Measurements from ENCODE around the gene TMEM19.

Gene TMEM19

DNA sequence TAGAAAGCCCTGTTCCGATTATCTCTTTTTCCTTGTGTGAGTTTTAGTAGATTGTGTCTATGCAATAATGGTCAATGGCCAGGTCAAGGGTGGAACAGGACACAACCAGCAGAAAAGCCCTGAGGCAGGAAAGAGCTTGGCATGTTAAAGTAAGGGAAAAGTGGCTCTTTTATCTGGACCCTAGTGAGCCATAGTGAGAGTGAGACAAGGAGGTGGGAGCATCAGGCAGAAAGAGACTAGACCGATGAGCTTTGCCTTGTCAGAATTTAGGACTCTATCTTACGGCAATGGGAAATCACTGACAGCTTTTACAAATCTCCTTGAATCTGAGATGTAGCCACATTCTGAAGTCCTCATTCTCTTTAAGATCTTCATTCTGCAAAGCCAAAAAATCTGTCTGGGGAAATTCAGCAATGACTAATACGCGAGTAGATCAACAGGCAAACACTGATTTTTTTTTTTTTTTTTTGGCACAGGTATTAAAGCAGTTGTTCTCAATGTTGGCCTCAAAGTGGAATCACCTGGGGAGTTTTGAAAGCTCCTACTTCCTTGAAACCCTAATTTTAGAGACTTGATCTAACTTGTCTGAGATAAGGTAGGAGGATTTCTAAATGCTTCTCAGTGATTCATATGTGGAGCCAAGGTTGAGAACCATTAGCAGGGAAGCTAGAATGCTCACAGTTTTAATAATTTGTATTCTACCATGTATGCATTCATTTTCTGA, 33.9 kb downstream of the TMEM19 start:
- no peak for DNase-seq (ENCODE audit: low read depth)

DNA sequence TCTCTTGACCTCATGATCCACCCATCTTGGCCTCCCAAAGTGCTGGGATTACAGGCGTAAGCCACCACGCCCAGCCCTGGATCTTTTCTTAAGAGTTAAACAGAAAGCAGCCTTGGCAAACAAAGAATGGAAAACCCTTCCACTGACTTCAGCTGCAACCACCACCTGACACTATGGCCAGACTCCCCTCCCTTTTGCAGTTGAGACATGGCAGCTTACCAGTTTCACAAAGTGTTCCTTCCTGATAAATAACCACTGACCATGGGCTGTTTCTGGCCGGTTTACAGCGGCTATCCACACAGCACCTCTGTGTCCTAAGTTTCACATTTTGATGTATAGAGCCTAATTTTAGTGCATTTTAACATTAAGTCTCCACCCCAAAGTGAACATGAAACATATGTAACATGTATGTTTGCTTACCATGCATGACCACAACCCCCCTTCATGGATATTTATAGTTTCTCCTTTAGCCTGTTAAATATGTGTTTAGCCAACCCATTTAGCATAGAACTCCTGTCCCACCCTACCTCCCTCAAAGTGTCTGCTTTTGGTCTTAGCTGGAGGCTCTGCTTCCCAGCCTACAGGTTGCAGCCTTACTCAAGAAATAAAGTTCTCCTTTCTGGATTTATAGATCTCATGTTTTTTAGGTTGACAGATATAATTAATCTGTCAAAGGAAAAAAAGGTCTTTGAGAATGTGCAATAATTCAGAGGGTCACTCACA, 36.1 kb downstream of the TMEM19 start:
- DNase-seq (ENCODE audit: low read depth): no peak

DNA sequence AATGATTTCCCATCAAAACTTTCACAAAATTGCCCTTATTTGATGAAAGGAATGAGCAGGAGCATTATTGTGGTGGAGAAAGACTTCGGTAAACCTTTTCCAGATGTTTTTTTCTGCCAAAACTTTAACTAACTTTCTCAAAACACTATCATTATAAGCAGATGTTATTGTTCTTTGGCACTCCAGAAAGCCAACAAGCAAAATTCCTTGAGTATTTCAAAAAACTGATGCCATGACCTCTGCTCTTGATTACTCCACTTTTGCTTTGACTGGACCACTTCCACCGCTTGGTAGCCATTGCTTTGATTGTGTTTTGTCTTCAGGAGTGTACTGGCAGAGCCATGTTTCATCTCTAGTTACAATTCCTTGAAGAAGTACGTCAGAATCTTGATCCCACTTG, 39.1 kb downstream of the TMEM19 start:
- DNase-seq (ENCODE audit: low read depth): no peak

DNA sequence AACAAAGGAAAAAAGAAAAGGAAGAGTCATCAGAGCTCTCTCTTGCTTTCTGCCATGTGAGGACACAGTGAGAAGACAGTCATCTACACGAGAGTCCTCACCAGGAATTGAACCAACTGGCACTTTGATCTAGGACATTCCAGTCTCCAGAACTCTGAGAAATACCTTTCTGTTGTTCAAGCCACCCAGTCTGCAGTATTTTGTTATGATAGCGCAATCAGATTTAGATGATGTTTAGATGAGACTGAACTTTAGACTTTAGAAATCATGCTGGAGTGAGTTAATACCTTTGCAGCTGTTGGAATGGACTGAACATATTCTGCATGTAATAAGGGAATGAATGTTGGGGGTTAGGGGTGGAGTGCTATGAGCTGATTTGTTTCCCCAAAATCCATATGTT, 40.7 kb downstream of the TMEM19 start:
- no peak for DNase-seq (ENCODE audit: low read depth)

DNA sequence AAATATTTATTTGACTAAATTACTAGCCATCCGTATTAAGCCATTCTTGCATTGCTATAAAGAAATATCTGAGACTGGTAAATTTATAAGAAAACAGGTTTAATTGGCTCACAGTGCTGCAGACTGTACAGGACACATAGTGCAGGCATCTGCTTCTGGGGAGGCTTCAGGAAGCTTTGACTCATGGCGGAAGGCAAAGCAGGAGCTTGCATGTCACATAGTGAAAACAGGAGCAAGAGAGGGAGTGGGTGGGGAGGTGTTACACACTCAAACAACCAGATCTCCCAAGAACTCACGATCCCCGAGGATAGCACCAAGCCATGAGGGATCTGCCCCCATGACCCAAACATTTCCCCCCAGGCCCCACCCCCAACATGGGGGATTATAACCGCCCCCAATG, 42.1 kb downstream of the TMEM19 start:
- DNase-seq (ENCODE audit: low read depth): no peak

DNA sequence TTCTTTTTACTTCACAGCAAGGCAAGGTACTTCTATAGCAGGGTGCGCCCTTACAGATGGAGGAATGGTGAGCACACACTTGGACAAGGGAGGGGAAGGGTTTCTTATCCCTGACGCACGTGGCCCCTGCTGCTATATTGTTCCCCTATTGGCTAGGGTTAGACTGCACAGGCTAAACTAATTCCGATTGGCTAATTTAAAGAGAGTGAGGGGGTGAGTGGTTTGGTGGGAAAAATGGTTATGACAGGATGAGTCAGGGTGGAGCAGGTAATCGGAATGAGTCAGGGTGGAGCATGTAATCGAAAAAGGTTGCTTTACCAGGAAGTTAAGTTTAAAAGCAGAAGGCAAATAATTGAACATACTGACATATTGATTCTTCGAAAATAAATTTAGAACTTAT, 45.1 kb downstream of the TMEM19 start:
- no peak for DNase-seq (ENCODE audit: low read depth)

DNA sequence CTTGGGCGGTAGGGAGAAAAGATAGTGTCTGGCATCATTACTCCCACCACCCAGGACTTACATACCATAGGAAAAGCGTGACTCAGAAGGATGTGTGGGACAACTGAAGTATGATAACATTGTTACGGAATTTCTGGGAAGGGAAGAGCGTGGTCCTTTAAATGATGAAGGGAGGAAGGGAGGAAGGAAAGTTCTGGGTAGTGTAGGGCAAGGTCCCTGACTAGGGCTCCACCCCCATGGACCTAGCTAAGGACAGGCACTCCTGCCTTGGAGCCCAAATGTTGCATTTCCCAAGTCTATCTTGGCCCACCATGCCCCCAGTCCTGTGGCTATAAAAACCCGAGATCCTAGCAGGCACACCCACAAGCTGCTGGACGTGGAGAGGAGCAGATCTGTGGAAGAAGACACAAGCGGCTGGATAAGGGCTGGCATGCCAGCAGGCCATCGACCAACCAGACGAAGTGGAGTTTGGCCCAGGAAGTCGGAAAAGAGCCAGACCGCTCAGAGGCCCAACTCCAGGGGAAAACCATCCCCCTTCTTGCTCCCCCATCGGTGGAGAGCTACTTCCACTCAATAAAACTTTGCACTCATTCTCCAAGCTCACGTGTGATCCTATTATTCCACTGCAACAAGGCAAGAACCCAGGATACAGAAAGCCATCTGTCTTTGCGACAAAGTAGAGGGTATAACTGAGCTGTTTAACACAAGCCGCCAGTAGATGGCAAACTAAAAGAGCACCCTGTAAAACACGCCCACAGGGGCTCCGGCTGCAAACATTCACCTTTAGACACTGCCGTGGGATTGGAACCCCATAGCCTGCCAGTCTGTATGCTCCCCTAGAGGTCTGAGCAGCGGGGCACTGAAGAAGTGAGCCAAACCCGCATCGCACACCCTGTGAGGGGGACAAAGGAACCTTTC, 45.8 kb downstream of the TMEM19 start:
- no peak for DNase-seq (ENCODE audit: low read depth)

DNA sequence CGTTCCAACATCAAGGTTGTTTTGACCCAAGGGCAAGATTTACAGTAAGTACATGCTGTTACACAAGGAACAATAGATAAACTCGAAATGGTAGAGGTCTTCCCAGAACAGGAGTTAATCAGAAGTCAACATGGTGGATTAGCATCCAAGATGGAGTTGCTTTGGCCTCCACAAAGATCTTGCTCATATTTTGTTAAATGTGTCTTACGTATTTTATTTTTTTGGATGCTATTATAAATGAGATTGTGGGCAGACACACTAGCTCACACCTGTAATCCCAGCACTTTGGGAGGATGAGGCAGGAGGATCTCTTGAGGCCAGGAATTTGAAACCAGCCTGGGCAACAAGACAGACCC, 46.5 kb downstream of the TMEM19 start:
- no peak for DNase-seq (ENCODE audit: low read depth)

DNA sequence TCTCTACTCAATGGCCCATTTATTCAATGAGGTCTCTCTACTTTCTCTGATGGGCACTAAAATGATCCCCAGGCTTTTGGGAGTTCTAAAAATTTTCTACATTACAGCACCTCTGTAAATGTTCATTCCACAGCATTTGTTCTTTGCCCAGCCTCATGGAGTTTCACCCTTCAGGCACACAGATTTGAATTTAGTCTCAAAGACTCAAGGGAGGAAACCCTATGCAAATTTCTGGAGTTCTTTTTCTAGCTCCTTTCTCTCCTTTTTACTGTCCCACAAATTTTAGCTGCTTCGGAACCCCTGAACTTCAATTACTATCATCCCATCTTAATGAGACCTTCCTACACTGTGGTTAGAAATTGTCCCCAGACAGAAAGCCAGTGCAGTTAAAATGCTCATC, 51.3 kb downstream of the TMEM19 start:
- no peak for DNase-seq (ENCODE audit: low read depth)

DNA sequence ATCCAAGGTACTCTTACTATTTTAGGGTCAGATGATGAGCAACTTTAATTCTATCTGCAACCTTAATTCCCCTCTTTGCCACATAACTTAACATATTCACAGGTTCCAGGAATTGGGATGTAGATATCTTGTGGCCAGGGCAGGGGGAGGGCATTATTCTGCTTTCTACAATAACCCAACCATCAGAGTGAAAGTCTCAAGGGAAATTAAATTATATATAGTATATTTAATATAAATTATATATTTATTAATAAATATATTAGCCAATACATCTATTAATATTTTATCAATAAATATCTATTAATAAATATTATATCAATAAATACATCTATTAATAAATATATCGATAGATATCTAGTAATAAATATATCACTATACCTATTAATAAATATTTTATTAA, 57.1 kb downstream of the TMEM19 start:
- DNase-seq (ENCODE audit: low read depth): no peak

DNA sequence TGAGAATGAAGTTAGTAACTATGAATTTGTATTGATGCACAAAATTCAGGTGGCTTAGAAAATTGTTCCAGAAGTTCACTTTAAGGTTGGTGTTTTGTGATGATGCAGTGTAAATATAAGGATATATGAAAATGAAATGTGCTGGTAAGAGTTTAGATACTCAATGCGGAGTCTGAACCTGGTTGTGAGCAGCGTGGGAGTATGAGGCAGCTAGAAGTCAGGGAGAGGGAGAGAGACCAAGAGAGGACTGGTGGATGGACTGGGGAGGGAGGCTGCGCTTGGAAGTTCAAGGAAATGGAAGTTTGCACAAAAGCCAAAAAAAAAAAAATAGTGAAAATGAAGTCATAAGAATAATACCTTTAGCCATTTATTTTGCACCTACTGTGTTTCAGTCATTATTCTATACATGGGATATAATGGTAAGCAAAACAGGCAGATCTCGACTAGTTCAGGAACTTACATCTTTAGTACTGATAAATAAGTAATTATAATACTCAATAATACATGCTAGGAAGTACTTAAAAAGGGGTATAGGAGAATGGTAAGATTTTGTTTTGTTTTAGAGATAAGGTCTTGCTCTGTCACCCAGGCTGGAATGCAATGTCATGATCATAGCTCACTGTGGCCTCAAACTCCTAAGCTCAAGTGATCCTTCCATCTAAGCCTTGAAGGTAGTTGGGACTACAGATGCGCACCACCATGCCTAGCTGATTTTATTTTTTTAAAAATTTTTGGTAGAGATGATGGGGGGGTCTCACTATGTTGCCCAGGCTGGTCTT, 58.8 kb downstream of the TMEM19 start:
- DNase-seq (ENCODE audit: low read depth): no peak

DNA sequence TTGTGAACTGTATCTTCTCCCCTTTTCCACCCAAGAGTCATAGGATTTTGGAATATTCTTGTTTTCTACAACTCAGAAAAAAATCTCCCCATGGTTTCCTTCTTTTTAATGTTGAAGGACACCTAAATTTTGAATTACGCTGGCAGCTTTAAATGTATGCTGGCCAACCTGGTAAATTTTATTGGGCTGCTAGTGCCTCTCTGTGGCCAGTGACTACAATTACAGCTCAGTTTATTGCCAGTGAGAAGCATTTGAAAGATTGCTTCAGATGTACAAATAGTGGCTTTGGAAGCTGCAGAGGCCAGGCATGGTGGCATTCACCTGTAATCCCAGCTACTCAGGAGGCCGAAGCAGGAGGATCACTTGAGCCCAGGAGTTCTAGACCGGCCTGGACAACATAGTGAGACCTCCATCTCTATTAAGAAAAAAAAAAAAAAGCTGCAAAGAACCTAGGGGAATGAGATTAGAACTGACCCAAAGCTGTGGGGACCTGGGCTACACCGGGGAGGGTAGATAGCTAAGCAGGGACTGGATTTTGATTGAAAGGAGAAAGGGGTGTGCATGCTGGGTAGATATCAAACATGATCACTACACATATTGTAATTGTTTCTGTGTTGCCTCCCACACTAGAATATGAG, 61.2 kb downstream of the TMEM19 start:
- DNase-seq (ENCODE audit: low read depth): peak; percentile 49

DNA sequence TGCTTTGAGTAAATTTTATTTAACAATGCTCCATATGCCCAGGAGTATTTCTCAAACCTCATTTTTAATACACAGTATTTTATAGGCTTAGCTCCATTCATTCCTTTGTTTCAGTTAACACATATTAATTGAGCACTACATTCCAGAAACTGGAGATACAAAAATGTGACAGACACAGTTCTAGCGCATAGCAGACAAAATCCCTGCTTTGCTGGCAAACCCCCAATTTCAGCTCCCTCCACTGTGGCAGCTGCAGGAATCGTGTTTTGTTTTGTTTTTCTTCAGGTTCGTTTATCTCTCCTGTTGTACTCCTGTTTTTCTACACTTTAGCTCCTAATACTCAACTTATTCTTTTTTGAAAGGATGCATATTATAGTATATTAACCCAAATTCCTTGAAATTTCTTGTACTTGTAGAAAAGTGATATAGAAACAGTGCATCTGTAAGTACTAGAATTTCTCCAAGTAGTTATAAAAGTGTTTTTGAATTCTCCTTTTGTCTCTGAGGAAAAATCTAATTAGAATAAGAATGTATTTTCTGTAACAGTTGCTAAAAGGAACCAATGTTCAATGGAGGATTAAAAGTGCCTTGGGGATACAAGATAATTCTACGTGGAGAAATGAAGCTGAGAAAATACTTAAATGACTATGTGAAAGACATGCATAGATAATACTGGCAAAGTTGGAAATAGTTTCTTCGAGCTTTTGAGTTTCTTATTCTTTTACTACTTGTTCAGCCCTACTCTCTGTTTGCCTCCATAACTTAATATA, 62.4 kb downstream of the TMEM19 start:
- no peak for DNase-seq (ENCODE audit: low read depth)

DNA sequence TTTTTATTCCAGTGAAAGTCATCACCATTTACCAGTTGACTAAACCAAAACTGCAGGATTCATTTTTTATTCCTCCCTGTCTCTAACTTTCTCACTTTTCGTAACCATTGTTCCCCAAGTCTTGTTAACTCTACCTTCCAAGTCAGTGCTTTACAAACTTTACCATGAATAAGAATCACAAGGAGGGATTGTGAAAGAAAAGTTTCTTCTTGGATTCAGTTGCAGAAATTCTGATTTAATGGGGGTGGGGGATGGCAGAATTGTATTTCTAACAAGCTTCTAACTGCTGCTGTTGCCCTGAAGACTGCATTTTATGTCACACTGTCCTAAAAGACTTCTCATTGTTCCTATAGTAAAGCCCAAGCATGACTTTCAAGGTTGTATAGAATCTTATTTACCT, 63.8 kb downstream of the TMEM19 start:
- DNase-seq (ENCODE audit: low read depth): no peak

DNA sequence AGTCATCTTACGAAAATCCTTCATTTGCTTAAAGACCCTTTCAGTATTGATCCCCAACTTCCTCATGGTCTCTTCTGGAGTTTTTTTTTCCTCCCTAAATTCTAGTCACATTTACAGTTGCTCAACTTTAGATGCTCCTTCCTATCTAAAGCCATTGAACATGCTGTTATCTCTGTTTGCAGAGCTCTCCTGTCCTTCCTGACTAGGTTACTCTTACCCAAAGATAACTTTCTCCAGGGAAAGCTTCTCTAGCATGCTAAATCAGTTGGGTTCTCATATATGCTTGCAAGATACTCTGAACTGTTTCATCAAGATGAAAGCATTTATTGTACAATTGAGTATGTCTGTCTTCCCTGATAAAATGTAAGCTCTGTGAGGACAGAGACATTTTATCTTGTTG, 67.0 kb downstream of the TMEM19 start:
- no peak for DNase-seq (ENCODE audit: low read depth)
